ENCODE results near the gene MAP3K10.
A peak's percentile ranks its signal among the peaks of the same experiment; 100 is the strongest.
"Not testable (repeated sequence)": the region's sequence is repeated elsewhere in the genome, so short reads cannot be mapped to it uniquely, and the experiment has no call there.

Gene MAP3K10

DNA sequence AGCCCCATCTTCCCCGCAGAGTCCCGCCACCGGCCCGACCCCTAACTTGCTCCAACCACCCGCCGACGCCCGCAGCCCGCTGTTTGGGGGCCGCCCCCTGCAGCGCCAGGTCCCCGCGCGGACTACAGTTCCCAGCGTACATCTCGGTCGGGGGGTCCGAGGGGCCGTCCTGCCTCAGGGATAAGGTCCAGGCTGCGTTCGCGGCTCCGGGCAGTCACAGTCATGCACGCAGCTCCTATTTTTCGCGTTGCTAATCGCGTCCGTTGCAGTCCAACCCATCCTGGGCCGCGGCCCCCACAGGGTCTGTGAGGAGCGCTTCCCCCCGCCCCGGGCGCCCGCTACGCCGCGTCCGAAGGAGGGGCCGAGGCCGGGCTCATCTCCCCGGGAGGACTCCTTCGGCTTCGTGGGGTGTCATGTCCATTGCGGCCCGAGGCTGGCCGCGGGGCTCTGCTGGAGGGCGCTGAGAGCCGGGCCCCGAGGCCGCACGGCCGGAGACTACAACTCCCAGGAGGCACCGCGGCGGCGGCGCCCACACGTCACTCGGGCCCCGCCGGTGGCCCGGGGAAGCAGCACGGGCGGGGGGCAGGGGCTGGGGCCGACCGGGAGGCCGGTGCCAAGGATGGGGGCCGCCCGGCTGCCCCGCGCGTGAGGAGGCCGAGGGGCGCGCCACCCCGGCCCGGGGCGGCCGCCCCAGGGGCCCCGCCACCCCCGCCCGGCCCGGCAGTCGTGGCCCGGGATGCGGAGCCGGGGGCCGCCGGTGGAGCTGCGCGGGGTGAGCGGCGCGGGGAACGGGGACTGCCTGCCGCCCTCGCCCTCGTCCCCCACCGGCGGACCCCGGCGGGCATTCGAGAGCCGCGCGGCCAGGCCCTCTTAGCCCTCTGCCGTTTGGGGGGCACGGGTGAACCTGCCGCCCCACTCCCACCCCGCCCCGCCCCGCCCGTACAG, at the start of gene MAP3K10:
MAP3K10 (plus strand) TSS at position 536 of the 945 bp plus-strand sequence. CDS start 606 bp downstream, outside the sequence.
- DNase-seq (ENCODE audit: low spot score): peak; percentile 83

DNA sequence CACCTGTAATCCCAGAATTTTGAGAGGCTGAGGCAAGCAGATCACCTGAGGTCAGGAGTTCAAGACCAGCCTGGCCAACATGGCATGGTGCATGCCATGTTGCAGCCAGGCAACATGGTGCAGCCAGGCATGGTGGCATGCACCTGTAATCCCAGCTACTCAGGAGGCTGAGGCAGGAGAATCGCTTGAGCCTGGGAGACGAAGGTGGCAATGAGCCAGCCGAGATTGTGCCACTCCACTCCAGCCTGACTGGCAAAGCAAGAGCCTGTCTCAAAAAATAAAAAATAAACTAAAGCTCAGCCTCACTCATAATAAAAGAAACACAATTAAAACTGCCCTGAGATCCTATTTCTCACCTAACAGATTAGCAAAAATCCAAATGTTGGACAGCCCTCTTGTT, 49.7 kb upstream of the MAP3K10 start:
- no peak for DNase-seq (ENCODE audit: low spot score)

DNA sequence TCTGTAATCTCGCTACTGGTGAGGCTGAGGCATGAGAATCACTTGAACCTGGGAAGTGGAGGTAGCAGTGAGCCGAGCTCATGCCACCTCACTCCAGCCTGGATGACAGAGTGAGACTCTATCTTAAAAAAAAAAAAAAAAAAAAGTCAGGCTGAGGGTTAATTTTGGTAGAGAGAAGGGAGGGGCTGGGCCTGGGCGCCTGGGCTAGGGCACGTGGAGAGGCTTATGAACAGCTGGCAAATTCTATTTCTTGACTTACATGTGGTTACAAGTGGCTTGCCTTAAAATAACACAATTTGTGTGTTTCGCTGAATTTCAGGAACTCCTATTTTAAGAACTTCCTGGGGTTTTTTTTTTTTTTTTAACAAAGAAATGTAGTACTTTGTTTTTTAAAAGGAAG, 47.6 kb upstream of the MAP3K10 start:
- DNase-seq (ENCODE audit: low spot score): no peak

DNA sequence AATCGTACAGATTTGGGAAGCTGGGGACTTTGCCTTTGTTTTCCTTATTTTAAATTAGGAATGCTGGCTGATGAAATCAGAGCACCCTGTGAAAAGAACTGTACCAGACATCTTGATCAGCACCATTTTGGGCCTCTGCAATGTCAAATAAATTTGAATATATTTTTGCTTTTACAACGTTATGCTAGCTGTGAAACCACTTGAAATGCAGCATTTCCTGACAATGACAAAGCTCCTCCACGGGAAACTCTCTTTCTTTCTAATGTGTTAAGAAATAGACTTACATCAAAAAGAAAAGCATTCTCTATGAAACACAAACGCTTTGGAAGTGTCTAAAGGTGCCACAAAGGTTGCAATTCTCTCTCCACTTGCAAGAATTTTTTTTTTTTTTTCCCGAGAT, 47.1 kb upstream of the MAP3K10 start:
- no peak for DNase-seq (ENCODE audit: low spot score)

DNA sequence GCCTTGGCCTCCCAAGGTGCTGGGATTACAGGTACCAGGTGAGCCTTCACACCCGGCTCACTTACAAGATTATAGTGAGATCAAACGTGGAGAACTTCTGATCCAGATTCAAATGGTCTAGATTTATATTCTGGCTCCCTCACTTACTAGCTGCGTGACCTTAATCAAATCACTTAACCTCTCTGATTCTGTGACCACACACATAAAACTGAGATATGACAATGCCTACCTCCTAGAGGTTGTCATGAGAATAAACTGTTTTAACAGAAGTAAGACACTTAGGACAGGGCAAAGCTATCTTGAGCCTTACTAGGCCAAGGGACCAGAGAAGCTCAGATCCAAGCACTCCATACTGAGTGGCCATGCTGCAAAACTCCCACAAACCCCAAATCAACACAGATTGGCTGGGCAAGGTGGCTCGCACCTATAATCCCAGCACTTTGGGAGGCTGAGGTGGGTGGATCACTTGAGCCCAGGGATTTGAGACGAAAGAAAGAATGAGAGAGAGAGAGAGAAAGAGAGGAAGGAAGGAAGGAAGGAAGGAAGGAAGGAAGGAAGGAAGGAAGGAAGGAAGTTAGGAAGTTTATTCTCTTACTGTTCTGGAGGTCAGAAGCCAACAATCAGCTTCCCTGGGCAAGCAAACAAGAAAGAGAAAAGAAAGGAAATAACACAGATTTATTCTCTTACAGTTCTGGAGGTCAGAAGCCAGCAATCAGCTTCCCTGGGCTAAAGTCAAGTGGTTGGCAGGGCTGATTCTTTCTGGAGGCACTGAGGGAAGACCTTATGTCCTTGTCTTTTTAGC, 46.1 kb upstream of the MAP3K10 start:
- no peak for DNase-seq (ENCODE audit: low spot score)

DNA sequence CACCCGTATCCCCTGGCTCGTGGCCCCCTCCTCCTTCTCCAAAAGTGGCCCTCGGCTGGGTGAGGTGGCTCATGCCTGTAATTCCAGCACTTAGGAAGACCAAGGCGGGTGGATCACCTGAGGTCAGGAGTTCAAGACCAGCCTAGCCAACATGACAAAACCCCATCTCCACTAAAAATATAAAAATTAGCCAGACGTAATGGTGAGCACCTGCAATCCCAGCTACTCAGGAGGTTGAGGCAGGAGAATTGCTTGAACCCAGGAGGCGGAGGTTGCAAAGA, 45.5 kb upstream of the MAP3K10 start:
- not testable (repeated sequence) for DNase-seq (ENCODE audit: low spot score)

GRCh38 chr19:40147338-40147692, 43.9 kb upstream of the MAP3K10 start:
- no peak for DNase-seq (ENCODE audit: low spot score)

- no peak for DNase-seq (ENCODE audit: low spot score)
Observed at GRCh38 chr19:40147693-40148347, 43.4 kb upstream of the MAP3K10 start.

DNA sequence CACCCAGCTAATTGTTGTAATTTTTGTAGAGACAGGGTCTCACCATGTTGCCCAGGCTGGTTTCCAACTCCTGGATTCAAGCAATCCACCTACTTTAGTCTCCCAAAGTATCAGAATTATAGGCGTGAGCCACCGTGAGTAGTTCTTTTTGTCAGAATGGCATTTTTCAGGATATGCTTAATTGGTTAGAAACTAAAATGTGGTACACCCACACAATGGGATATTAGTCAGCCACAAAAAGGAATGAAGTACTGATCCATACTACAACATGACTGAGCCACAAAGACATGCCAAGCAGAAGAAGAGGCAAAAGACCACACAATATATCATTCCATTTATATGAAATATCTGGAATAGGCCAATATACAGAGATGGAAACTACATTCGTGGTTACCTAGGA, 41.7 kb upstream of the MAP3K10 start:
- DNase-seq (ENCODE audit: low spot score): peak; percentile 3

DNA sequence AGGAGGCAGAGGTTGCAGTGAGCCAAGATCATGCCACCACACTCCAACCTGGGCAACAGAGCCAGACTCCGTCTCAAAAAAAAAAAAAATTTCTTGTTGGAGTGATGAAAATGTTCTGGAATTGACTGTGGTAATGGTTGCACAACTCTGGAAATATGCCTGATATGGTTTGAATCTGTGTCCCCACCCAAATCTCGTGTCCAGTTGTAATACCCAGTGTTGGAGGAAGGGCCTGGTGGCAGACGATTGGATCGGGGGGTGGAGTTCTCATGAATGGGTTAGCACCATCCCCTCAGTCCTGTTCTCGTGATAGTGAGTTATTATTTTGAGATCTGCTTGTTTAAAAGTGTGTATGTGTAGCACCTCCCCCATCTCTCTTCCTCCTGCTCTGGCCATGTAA, 41.1 kb upstream of the MAP3K10 start:
- DNase-seq (ENCODE audit: low spot score): peak; percentile 6

DNA sequence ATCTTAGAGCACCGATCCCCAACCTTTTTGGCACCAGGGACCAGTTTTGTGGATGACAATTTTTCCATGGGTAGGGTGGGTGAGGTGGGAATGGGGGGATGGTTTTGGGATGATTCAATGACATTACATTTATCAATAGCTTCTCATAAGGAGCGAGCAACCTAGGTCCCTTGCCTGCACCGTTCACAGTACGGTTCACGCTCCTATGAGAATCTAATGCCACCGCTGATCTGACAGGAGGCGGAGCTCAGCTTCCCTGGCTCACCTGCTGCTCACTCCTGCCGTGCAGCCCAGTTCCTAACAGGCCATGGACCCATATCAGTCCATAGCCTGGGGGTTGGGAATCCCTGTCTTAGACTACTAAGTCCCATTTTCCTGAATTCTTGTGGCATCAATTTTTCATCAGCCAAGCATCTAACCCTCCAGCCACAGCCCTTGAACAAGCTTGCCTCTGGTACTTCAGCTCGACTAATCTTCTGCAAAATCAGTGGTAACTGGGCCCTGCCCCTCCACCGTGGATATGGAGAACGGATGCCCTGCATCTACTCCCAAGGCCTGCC, 37.0 kb upstream of the MAP3K10 start:
- no peak for DNase-seq (ENCODE audit: low spot score)

DNA sequence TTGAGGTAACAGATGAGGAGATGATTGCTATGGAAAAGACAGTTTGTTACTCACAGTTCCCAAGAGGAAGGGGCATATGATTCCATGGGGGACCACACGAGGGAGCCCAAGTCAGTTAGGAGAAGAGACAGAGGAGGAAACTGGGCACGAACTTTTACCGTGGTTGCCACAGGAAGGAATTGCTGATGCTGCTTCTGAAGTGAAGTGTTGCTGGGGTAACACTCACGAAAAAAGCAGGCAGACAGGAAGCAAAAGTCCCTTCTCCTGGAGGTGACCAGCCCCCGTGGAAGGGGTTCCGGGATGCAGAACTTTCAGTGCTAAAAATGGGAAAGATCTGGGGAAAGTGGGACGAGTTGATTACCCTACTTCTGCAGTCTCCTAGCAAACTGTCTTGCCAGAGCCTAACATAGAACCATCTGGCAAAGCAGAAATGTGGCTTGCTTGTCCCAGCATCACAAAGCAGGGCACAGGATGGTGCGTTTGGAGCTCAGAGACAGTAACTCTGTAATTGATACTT, 35.4 kb upstream of the MAP3K10 start:
- DNase-seq (ENCODE audit: low spot score): no peak

GRCh38 chr19:40157059-40157458, 34.2 kb upstream of the MAP3K10 start:
- no peak for DNase-seq (ENCODE audit: low spot score)

- no peak for DNase-seq (ENCODE audit: low spot score)
Observed at GRCh38 chr19:40159744-40160143, 31.5 kb upstream of the MAP3K10 start.

DNA sequence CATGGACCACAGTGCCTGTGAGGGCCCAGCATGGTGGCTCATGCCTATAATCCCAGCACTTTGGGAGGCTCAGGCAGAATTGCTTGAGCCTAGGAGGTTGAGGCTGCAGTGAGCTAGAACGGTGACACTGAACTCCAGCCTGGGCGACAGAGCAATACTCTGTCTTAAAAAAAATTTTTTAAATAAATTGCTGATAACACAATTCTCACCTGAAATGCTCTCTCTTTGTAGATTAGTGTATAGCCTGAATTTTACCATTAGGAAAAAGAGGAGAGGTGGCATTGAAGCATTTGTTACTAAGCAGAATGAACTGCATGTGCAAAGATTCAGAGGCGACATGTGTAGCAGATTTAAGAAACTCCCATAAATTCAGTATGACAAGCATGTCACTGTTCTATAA, 29.1 kb upstream of the MAP3K10 start:
- no peak for DNase-seq (ENCODE audit: low spot score)

DNA sequence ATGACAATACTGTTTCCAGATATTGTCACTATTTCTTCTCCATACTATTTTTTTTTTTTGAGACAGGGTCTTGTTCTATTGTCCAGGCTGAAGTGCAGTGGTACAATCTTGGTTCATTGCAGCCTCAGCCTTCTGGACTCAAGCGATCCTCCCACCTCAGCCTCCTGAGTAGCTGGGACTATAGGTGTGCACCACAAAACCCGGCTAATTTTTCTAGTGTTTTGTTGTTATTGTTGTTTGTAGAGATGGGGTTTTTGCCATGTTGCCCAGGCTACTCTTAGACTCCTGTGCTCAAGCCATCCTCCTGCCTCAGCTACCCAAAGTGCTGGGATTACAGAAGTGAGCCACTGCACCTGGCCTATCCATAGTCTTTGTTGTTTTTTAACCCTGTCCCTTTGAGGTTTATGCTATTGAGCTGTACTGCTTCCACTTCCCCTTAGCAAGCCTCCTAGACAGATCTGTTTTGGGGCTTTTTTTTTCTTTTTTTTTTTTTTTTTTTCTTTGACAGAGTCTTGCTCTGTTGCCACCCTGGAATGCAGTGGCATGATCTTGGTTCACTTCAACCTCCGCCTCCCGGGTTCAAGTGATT, 27.6 kb upstream of the MAP3K10 start:
- DNase-seq (ENCODE audit: low spot score): no peak

GRCh38 chr19:40165362-40165937, 25.8 kb upstream of the MAP3K10 start:
- peak; percentile 82 for DNase-seq (ENCODE audit: low spot score)

GRCh38 chr19:40169482-40170302, 21.5 kb upstream of the MAP3K10 start:
- not testable (repeated sequence) for DNase-seq (ENCODE audit: low spot score)

- DNase-seq (ENCODE audit: low spot score): not testable (repeated sequence)
Observed at GRCh38 chr19:40170303-40170989, 20.8 kb upstream of the MAP3K10 start.

- not testable (repeated sequence) for DNase-seq (ENCODE audit: low spot score)
Observed at GRCh38 chr19:40171293-40171692, 19.9 kb upstream of the MAP3K10 start.
